HG03575 (cell line): ENCODE measurements around the gene NAALADL1.

Experiments used
- ATAC-seq: cut with Tn5 transposase; IDR thresholded peaks from one replicate; pipeline ENCODE4 v1.9.1; 2021; ENCODE audit not compliant: unreplicated experiment, insufficient number of reproducible peaks, low FRiP score; ENCODE audit errors: extremely low read depth

The NAALADL1 gene

GRCh38 chr11:65058419-65059054 lies at the start of gene NAALADL1:
NAALADL1 (minus strand) TSS chr11:65058553; CDS start chr11:65058521, 32 bp downstream.
- ATAC-seq: no peak

- no peak for ATAC-seq
Measured at GRCh38 chr11:65107751-65108468, 49.6 kb upstream of the NAALADL1 start.

DNA sequence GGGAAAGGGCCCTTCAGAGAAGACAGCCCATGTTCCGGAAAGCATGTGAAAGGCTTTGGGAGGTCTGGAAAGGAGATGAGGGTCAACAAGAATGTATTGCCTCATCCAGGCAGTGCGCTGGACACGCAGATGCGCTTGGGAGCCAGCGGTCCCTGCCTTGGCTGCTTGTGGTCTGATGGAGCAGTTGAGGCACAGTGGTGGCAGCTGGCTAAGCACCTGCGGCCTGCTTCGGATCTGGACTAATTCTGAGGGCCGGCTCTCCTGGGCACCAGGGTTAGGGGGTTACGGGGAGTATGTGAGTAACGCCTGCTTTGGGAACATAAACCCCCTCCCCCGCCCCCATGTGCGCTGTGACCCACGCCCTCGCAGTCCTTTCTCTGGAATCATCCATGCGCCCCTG lies 48.7 kb upstream of the NAALADL1 start:
- no peak for ATAC-seq

- ATAC-seq: no peak
Measured at GRCh38 chr11:65104628-65105027, 46.3 kb upstream of the NAALADL1 start.

DNA sequence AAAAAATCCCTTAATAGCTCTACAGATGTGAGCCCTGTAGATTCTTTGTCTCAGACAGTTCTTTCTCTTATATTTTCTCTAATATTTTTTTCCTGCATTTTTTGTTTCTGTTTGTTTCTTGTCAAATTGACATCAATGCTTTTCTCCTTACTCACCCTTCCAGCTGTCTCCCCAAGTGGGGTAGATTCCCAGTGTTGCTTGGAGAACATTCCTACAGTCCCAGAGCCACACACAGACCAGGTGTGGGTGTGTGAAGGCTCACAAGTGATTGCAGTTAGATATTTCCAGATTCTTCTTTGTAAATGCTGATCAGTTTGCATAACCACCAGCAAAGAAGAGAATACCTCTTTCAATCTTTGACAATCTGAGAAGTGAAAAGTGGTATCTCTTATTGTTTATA lies 45.1 kb upstream of the NAALADL1 start:
- no peak for ATAC-seq

DNA sequence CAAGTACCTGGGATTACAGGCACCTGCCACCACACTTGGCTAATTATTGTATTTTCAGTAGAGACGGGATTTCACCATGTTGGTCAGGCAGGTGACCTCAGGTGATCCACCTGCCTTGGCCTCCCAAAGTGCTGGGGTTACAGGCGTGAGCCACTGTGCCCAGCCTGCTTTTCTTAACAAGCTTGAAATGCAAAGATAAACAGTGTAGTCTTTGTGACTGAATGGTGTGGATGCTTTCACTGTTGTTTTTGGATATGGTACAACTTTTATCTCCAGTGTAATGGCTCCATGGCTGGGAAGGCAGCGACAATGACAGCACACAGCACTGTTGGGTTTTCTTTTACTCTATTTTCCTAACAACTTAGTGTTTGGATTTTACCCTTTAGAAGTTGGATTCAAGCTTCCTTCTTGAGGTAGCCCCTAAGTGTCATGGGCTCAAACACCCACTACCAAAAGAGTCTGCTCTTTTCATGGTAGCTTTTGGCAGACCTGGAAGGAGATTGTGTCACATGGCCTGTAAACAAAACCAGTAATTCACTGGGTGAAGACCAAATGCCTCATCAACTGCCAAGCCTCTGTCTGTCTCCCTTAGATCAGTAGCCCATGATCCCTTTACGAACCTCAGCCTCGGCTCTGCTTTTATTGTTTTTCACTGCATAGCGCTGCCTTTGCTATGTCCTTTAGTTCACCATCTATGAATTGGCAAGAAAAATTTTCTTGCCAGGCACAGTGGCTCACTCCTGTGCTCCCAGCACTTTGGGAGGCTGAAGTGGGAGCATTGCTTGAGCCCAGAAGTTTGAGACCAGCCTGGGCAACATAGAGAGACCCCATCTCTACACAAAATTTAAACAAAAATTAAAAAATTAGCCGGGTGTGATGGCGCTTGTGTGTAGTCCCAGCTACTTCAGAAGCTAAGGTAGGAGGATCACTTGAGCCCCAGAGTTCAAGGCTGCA lies 44.1 kb upstream of the NAALADL1 start:
- no peak for ATAC-seq

- ATAC-seq: no peak
Measured at GRCh38 chr11:65100674-65101350, 42.5 kb upstream of the NAALADL1 start.

DNA sequence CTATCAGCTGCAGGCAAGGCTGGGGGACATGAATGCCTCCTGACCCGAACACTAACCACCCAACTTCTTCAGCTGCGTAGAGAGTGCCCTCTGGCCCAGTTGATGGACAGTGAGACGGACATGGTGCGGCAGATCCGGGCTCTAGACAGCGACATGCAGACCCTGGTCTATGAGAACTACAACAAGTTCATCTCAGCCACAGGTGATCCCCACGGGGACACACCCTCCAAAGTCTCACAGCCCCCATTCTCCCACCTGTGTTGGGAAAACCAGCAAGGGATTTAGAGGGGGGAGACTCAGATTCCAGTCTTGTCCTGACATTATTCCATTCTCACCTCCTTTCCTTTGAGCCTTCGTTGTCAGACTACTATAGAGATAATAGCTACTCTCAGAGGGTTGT lies 38.6 kb upstream of the NAALADL1 start:
- no peak for ATAC-seq

DNA sequence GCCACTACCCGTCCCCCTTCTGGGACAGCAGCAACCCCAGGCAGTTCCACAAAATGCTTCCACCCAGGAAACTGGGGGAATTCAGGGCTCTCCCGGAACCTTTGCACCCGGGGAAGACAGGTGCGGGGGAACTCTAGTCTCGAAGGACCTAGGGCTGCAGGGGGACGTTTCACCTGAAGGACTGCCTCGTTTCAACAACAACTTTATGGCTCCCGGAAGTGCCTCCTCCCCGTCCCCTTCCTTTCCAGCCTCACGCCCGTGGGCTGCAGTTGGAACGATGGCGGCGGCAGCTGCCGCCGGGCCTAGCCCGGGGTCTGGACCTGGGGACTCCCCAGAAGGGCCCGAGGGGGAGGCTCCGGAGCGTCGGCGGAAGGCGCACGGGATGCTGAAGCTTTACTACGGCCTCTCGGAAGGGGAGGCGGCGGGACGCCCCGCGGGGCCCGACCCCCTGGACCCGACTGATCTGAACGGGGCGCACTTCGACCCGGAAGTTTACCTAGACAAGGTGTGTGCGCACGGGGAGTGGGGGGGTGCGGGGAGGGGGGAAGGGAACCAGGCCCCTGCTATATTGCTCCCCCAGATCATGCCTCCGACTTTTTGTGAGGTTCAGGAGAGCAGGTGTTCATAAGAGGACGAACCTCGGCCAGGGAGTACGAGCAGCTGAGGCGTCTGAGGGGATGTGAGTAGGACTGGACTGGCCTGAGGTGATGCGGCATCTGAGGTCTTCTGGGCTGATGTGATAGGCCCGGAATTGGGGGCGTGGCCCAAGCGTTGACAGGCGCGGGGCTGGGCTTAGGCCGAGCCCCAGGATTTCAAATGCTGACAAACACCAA lies 37.8 kb upstream of the NAALADL1 start, which contains the start of gene VPS51:
TSS of gene VPS51 (plus strand) at position 241 of the 833 bp plus-strand sequence. CDS start at position 278, 37 bp downstream.
- no peak for ATAC-seq

- no peak for ATAC-seq
Measured at GRCh38 chr11:65095427-65095826, 37.1 kb upstream of the NAALADL1 start.

- ATAC-seq: no peak
Measured at GRCh38 chr11:65090628-65091027, 32.3 kb upstream of the NAALADL1 start.

DNA sequence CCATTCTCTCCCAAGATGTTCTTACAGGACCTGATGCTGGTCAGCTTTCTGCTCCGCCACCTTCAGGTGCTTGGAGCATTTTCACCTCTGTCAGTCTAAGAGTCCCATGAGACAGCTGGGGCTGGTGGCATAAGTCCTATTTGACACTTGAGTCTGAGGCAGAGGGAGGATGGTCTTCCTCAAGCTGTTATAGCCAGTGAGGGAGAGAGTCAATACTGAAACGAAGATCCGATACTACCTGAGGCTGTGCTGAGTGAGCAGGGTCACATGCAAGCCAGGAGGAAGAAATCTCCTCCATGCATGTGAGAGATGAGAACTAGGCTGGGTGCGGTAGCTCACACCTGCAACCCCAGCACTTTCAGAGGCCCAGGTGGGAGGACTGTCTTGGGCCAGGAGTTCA lies 31.3 kb upstream of the NAALADL1 start:
- ATAC-seq: no peak

DNA sequence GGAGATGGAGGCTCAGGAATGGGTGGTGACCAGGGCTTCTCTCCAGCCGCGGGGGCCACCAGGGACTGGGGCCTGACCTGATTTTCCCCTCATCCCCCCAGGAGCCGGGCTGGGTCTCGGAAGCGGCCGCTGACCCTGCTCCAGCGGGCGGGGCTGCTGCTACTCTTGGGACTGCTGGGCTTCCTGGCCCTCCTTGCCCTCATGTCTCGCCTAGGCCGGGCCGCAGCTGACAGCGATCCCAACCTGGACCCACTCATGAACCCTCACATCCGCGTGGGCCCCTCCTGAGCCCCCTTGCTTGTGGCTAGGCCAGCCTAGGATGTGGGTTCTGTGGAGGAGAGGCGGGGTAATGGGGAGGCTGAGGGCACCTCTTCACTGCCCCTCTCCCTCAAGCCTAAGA lies 29.5 kb upstream of the NAALADL1 start:
- no peak for ATAC-seq

- no peak for ATAC-seq
Measured at GRCh38 chr11:65087216-65087615, 28.9 kb upstream of the NAALADL1 start.

GRCh38 chr11:65086809-65087208 lies 28.5 kb upstream of the NAALADL1 start:
- no peak for ATAC-seq

- no peak for ATAC-seq
Measured at GRCh38 chr11:65085446-65085845, 27.1 kb upstream of the NAALADL1 start.

GRCh38 chr11:65084598-65085375 lies 26.4 kb upstream of the NAALADL1 start:
- ATAC-seq: no peak
